NCI-H1048 (cell line): ENCODE data around the gene WDFY3.
"Not testable (repeated sequence)": the region's sequence is repeated elsewhere in the genome, so short reads cannot be mapped to it uniquely, and the experiment has no call there.

ENCODE experiments used
- DNase-seq: peaks from one replicate; lab custom pipeline; 2025; lab: John Stamatoyannopoulos, UW

Gene WDFY3

GRCh38 chr4:84856468-84857049 lies 109.9 kb downstream of the WDFY3 start:
- no peak for DNase-seq

GRCh38 chr4:84855774-84856173 lies 110.7 kb downstream of the WDFY3 start:
- no peak for DNase-seq

GRCh38 chr4:84852081-84852480 lies 114.4 kb downstream of the WDFY3 start:
- no peak for DNase-seq

- DNase-seq: no peak
These were observed 117.3 kb downstream of the WDFY3 start for GRCh38 chr4:84849051-84849640.

- DNase-seq: no peak
These were observed 118.1 kb downstream of the WDFY3 start for GRCh38 chr4:84848432-84848831.

- no peak for DNase-seq
These were observed 118.5 kb downstream of the WDFY3 start for GRCh38 chr4:84847978-84848377.

- no peak for DNase-seq
These were observed 119.5 kb downstream of the WDFY3 start for GRCh38 chr4:84846985-84847384.

GRCh38 chr4:84841435-84841834 lies 125.1 kb downstream of the WDFY3 start:
- DNase-seq: no peak

- no peak for DNase-seq
These were observed 128.7 kb downstream of the WDFY3 start for GRCh38 chr4:84837751-84838150.

GRCh38 chr4:84829633-84830032 lies 136.9 kb downstream of the WDFY3 start:
- not testable (repeated sequence) for DNase-seq

- DNase-seq: no peak
These were observed 139.8 kb downstream of the WDFY3 start for GRCh38 chr4:84826681-84827080.

- DNase-seq: no peak
These were observed 140.7 kb downstream of the WDFY3 start for GRCh38 chr4:84825701-84826341.

GRCh38 chr4:84821064-84821463 lies 145.4 kb downstream of the WDFY3 start:
- no peak for DNase-seq

GRCh38 chr4:84814094-84814750 lies 152.3 kb downstream of the WDFY3 start:
- no peak for DNase-seq

GRCh38 chr4:84809946-84810345 lies 156.5 kb downstream of the WDFY3 start:
- no peak for DNase-seq

GRCh38 chr4:84808332-84808731 lies 158.2 kb downstream of the WDFY3 start:
- DNase-seq: no peak

GRCh38 chr4:84806541-84806940 lies 159.9 kb downstream of the WDFY3 start:
- not testable (repeated sequence) for DNase-seq

GRCh38 chr4:84804136-84804535 lies 162.4 kb downstream of the WDFY3 start:
- DNase-seq: no peak

GRCh38 chr4:84803720-84804119 lies 162.8 kb downstream of the WDFY3 start:
- DNase-seq: no peak

- no peak for DNase-seq
These were observed 163.4 kb downstream of the WDFY3 start for GRCh38 chr4:84803116-84803515.

GRCh38 chr4:84800256-84800655 lies 166.2 kb downstream of the WDFY3 start:
- no peak for DNase-seq

- DNase-seq: no peak
These were observed 167.2 kb downstream of the WDFY3 start for GRCh38 chr4:84799318-84799717.

GRCh38 chr4:84796394-84796793 lies 170.1 kb downstream of the WDFY3 start:
- no peak for DNase-seq
